SK-N-SH (cell line): ENCODE results near the gene PRRX1.

Experiments used
- CTCF ChIP-seq: fragments of 200-600 bp; sonication (generic); IDR thresholded peaks from 2 replicates; pipeline ENCODE4 v1.6.1; 2017; ENCODE audit warnings: antibody characterized with exemption, mild to moderate bottlenecking, moderate library complexity
- EP300 ChIP-seq, 2 experiments: IDR thresholded peaks; 2 replicates each; pipeline versions ENCODE4 v1.4.0 to v1.6.1; 2012; ENCODE audit warnings: borderline replicate concordance in 1 of 2, low read depth in 1 of 2, low read length in 1 of 2
- FOSL2 ChIP-seq: IDR thresholded peaks from 2 replicates; pipeline ENCODE4 v1.4.0; 2012; ENCODE audit warnings: low read depth, mild to moderate bottlenecking, moderate library complexity, borderline replicate concordance
- GABPA ChIP-seq: IDR thresholded peaks from 2 replicates; pipeline ENCODE4 v1.4.0; 2012; ENCODE audit warnings: low read depth, mild to moderate bottlenecking
- NFIC ChIP-seq: IDR thresholded peaks from 2 replicates; pipeline ENCODE4 v1.4.0; 2012; ENCODE audit warnings: borderline replicate concordance
- POLR2AphosphoS5 ChIP-seq: IDR thresholded peaks from 2 replicates; pipeline ENCODE4 v1.6.1; 2012; ENCODE audit warnings: low read depth, low read length
- SMC3 ChIP-seq: IDR thresholded peaks from 2 replicates; pipeline ENCODE4 v1.6.1; 2012; ENCODE audit warnings: low read depth, low read length, improper control_type of control experiment
- TAF1 ChIP-seq: IDR thresholded peaks from 2 replicates; pipeline ENCODE4 v1.6.1; 2012; ENCODE audit warnings: low read depth, mild to moderate bottlenecking, low read length, moderate library complexity, borderline replicate concordance
- TEAD4 ChIP-seq: IDR thresholded peaks from 2 replicates; pipeline ENCODE4 v1.4.0; 2012; ENCODE audit warnings: mild to moderate bottlenecking, borderline replicate concordance; ENCODE audit not compliant: insufficient read depth
- YY1 ChIP-seq: IDR thresholded peaks from 2 replicates; pipeline ENCODE4 v1.4.0; 2012; ENCODE audit warnings: low read depth, mild to moderate bottlenecking
- TF ChIP-seq, protein P1 (sequence below): IDR thresholded peaks from 2 replicates; pipeline ENCODE4 v1.4.0; 2012; ENCODE audit warnings: low read depth, borderline replicate concordance
- TF ChIP-seq, protein P2 (sequence below): IDR thresholded peaks from 2 replicates; pipeline ENCODE4 v1.4.0; 2012; ENCODE audit warnings: low read depth, borderline replicate concordance
- TF ChIP-seq, protein P3 (sequence below): IDR thresholded peaks from 2 replicates; pipeline ENCODE4 v1.6.1; 2012; ENCODE audit warnings: mild to moderate bottlenecking, low read depth, low read length, moderate library complexity
- TF ChIP-seq, protein P4 (sequence below): IDR thresholded peaks from 2 replicates; pipeline ENCODE4 v1.4.0; 2012; ENCODE audit warnings: low read depth

DNA sequence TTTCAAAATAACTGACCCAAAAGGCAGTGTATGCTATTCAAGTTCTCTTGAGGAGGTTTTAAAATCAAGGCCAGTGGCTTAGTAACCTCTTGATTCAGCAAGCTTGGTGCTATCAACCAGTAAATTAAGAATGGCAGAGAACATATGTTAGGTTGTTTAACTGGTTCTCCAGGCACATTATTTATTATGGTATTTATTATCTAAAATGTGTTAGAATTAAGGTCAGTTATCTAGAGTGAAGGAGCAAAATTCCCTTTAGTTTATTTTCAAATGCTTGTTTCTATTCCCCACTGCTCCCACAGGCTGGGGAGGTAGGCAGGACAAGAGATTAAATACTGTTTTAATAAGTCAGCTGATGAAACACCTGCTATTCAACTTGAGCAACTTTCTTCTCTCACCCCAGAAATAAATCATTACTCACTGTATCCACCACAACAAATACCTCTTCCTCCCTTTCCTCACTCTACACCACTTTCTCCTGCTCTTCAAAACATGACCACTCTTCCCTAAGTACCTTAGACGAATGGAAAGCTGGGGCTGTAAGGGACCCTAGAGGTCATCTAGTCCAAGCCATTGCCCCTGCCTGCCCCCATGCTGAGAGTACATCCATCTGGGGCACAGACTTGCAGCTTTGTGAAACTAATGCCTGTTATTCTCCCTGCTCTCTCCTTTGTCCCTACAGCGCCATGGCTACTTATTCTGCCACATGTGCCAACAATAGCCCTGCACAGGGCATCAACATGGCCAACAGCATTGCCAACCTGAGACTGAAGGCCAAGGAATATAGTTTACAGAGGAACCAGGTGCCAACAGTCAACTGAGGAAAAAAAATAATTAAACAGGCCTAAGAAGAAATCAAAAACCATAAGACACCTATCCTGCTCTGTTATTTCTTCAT lies 71.7 kb downstream of the PRRX1 start:
- TF ChIP-seq POLR2AphosphoS5 (no peak), CTCF (no peak), YY1 (no peak), TAF1 (no peak), SMC3 (no peak), NFIC (no peak), EP300 (IDR thresholded peaks at IDR 0.05; ENCODE audit: borderline replicate concordance in 1 of 2, low read depth in 1 of 2, low read length in 1 of 2) (no peak), GABPA (no peak), TEAD4 (no peak), FOSL2 (no peak)
- TF ChIP-seq, protein P1, sequence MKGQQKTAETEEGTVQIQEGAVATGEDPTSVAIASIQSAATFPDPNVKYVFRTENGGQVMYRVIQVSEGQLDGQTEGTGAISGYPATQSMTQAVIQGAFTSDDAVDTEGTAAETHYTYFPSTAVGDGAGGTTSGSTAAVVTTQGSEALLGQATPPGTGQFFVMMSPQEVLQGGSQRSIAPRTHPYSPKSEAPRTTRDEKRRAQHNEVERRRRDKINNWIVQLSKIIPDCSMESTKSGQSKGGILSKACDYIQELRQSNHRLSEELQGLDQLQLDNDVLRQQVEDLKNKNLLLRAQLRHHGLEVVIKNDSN = no peak
- TF ChIP-seq, protein P2, sequence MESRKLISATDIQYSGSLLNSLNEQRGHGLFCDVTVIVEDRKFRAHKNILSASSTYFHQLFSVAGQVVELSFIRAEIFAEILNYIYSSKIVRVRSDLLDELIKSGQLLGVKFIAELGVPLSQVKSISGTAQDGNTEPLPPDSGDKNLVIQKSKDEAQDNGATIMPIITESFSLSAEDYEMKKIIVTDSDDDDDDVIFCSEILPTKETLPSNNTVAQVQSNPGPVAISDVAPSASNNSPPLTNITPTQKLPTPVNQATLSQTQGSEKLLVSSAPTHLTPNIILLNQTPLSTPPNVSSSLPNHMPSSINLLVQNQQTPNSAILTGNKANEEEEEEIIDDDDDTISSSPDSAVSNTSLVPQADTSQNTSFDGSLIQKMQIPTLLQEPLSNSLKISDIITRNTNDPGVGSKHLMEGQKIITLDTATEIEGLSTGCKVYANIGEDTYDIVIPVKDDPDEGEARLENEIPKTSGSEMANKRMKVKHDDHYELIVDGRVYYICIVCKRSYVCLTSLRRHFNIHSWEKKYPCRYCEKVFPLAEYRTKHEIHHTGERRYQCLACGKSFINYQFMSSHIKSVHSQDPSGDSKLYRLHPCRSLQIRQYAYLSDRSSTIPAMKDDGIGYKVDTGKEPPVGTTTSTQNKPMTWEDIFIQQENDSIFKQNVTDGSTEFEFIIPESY = no peak
- TF ChIP-seq, protein P3, sequence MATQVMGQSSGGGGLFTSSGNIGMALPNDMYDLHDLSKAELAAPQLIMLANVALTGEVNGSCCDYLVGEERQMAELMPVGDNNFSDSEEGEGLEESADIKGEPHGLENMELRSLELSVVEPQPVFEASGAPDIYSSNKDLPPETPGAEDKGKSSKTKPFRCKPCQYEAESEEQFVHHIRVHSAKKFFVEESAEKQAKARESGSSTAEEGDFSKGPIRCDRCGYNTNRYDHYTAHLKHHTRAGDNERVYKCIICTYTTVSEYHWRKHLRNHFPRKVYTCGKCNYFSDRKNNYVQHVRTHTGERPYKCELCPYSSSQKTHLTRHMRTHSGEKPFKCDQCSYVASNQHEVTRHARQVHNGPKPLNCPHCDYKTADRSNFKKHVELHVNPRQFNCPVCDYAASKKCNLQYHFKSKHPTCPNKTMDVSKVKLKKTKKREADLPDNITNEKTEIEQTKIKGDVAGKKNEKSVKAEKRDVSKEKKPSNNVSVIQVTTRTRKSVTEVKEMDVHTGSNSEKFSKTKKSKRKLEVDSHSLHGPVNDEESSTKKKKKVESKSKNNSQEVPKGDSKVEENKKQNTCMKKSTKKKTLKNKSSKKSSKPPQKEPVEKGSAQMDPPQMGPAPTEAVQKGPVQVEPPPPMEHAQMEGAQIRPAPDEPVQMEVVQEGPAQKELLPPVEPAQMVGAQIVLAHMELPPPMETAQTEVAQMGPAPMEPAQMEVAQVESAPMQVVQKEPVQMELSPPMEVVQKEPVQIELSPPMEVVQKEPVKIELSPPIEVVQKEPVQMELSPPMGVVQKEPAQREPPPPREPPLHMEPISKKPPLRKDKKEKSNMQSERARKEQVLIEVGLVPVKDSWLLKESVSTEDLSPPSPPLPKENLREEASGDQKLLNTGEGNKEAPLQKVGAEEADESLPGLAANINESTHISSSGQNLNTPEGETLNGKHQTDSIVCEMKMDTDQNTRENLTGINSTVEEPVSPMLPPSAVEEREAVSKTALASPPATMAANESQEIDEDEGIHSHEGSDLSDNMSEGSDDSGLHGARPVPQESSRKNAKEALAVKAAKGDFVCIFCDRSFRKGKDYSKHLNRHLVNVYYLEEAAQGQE = no peak
- TF ChIP-seq, protein P4, sequence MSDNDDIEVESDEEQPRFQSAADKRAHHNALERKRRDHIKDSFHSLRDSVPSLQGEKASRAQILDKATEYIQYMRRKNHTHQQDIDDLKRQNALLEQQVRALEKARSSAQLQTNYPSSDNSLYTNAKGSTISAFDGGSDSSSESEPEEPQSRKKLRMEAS = no peak
